DMS53 (cell line): Measurements from ENCODE around the gene ZBTB7C.
A peak's percentile ranks its signal among the peaks of the same experiment; 100 is the strongest.

Experiments used
- DNase-seq: peaks from one replicate; lab custom pipeline; 2025; lab: John Stamatoyannopoulos, UW

ZBTB7C gene

DNA sequence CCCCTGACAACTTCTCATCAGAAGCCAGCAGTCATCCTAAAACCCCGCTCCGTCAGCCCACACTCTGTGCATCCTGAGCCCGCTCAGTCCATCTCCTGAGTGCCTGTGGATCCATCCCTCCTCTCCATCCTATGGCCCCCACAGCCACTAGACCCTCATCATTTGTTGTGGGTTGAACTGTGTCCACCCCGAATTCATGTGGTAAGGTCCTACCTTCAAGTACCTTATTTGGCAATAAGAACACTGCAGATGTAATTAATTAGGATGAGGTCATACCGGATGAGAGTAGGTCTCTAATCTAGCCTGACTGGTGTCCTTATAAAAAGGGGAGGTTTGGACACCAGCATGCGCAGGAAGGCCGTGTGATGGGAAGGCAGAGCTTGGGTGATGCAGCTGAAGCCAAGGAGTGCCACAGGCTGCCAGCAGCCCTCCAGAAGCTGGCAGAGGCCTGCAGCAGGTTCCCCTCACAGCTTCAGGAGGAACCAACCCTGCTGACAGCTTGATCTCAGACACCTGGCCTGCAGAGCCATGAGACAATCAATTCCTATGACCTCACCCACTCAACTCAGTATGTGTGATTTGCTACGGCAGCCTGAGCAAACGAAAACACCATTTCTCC lies 192.4 kb downstream of the ZBTB7C start:
- DNase-seq = peak; percentile 99

GRCh38 chr18:48215876-48216638 lies 193.1 kb downstream of the ZBTB7C start:
- DNase-seq = peak; percentile 81

GRCh38 chr18:48213791-48214190 lies 195.4 kb downstream of the ZBTB7C start:
- DNase-seq = no peak

- peak; percentile 53 for DNase-seq
Measured at GRCh38 chr18:48208432-48209140, 200.6 kb downstream of the ZBTB7C start.

GRCh38 chr18:48207733-48208132 lies 201.4 kb downstream of the ZBTB7C start:
- no peak for DNase-seq

DNA sequence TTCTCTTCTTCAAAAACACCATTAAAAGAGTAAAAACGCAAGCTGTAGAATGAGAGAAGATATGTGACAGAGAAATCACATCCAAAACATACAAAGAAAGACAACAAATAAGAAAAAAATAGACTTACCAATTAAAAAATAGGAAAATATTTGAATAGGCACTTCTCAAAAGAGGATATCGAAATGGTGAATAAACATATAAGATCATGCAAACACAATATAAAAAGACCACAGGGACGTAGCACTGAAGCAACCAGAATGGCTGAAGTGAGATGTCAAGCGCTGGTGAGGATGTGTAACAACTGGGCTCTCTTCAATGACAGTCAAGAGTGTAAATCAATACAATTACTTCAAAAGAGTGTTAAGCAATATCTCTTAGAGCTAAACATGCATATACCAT lies 202.3 kb downstream of the ZBTB7C start:
- DNase-seq = no peak

DNA sequence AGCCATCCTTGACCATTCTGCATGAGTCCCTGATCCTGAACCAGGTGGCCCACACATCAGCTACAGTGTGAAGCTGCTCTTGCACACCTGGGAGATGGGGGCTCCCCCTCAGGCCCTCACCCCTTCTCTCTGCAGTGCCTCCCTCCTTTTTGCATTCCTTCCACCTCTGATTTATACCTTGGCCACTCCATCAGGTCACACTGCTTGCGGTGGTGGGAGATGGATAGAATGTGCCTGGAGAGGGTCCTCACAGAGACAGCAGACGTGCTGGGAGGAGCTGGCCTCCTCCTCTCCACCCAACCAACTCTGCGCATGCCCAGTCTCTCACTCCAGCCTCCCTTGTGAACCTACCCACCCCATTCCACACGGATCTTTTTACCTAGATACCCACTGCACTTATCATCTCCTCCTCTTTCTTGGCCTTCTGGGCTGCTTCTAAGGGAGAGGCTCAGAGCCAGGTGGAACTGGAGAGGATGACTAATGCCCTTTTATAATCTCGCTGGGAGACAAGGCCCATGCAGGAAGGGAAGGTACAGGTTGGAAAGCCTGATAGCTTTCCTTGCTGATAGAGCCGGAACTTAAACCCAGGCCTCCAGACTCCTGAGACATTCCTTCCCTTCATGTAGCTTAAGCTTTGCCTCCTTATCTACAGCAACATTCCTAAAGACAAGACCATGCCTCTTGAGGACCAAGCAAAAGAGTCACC lies 205.1 kb downstream of the ZBTB7C start:
- peak; percentile 93 for DNase-seq

- no peak for DNase-seq
Measured at GRCh38 chr18:48203288-48203945, 205.8 kb downstream of the ZBTB7C start.

DNA sequence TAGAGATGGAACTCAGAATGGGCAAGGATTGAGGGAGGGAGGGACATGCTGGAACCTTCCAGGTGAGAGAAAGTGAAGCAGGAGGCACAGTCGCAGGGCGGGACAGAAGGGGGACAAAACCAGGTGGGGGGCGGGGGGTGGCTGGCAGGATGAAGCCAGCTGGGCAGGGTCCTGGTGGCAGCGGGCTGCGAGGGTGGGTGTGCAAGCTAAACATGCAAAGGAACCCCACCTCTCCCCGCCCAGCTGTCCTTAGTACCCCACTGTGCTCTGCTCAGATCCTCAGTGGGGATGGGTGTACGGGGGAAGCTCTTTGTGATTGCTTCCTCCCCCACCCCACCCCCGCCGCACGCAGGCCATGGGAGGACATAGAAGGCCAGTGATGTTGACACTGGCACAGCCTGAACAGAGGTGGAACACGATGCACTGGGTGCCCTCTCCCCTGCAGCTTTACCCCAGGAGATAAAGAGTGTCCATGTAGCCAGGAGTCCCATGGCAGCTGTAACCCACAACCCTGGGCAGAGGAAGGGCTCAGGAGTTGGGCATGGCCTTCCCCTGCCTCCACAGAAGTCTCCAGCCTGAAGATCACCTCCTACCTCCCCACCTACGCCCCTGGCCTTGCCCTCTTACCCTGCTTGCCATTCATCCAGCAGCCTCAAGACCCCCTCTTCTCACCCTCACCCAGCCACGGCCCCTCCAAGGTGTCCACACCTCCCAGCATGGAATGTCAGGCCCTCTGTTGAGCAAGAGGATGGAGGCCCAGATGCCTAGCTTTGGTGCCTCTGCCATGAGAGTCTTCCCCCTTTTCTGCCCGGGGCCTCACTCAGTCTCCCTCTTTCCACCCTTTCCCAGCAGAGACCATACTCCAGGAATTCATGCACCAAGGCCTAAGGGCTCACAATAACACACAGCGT lies 206.6 kb downstream of the ZBTB7C start:
- DNase-seq = no peak

DNA sequence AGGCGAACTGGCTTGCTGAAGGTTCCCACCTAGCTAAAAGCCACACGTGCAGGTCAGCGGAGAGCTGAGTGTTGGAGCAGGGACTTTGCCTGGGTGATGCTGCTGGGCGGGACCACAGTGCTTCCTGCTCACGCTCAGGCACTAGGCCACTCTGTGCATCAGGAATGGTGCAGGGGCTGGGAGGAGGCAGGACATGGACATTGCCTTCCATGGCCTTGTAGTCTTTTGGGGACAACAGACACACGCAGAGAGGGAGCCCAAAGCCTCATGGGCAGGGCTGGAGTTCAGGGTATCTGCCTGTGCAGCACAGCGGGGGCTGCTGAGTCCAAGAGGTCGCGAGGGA lies 207.2 kb downstream of the ZBTB7C start:
- DNase-seq = no peak

DNA sequence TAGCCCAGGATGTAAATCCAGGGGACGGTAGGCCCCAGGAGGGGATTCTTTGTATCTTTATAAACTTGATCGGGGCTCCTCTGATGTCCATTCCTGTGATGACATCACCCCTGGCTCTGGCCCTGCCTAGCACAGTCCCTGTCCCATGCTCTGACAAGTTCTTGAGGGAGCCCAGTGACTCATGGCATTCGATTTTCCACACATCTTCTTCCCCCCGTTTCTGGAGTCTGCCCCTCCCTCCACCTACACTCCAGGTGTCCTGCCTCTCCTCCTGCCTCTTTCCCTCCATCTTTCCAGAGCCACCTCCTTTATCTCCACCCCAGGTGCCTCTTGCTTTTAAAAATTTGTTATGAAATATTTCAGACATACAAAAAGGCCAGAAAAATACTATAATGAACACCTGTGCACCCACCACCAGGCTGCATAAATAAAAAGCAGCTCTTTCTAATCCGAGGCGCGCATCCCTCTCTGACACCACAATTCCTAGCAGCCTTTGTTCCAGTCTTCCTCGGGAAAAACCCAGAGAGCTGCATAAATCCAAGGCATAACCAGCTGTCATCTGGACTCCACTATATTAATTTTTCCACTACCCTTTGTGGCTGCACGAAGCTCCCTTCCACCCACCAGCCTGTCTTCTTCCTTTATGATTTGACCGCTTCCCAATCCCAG lies 207.7 kb downstream of the ZBTB7C start:
- DNase-seq = peak; percentile 54

DNA sequence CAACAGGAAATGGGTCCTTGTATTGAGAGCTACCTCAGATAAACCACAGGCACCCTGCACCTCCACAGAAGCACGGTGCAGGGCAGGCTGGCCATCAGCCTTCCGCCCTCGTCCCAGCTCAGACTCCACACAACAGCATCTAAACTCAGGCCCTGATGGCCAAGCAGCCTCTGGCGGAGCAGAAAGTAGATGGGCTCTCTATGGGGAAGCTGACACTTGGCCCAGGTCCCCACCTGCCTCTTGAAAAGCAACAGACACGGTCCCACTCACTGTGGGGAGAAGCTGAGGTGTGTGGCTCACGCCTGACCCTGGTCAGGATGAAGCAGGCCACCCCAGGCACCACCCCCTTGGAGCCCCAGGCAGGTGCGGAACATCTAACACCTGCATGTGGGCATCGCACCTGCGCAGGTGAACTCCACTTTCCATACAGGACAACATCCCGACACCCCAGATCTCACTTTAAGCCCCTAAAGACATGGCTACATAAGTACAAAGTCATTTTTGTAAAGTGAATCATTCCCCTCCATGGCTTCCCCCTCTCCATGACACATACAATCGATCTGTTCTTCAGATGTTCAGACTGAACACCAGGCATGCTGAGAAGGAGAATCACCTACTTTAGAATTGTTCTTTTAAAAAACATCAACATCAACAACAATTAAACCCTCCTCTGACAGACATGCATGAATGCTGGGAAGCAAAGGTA lies 208.4 kb downstream of the ZBTB7C start:
- DNase-seq = peak; percentile 49

DNA sequence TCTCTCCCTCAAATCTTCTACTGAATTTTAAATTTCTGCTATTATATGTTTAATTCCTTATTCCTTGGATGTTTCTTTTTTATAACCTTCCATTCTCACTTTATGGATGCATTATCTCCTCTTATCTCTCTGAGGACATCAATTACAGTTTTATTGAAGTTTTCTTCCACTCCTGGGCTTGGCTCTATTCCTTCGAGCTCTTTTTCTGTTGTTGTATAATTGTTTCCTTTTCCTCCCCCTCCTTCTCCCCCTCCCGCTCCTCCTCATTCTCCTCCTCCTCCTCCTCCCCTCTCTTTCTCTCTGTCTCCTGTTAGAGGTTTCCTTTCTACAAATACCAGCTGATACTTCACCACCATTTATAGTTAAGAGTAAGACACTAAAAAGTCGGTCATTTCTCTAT lies 209.8 kb downstream of the ZBTB7C start:
- no peak for DNase-seq

- no peak for DNase-seq
Measured at GRCh38 chr18:48197819-48198218, 211.4 kb downstream of the ZBTB7C start.

GRCh38 chr18:48195787-48196186 lies 213.4 kb downstream of the ZBTB7C start:
- no peak for DNase-seq

DNA sequence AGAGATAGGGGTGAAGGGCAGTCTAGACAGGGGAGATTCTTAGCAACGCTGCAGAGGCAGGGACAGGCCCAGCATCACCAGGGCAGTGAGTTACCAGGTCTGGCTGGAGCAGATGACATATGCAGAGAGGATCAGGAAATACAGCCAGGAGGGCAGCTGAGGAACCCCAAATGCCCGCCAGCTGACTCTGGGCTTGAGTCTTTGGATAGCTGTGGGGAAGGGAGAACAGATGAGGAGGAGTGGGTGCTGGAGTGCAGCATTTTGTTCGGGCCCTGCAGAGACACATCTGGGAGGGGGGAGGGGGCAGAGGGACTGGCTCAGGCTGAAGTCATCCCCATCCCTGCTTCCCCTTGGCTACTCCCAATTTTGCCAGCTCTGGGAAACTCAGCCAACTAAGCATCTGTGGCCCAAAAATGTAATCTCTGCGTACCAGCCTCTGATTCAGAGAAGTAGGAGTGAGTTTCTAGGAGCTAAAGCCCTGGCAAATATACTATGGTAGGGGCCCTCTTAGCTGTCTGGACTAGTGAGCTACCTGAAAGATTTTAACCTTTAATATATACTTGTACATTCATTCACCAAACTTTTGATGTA lies 214.5 kb downstream of the ZBTB7C start:
- no peak for DNase-seq

GRCh38 chr18:48193521-48194492 lies 215.4 kb downstream of the ZBTB7C start:
- no peak for DNase-seq

- no peak for DNase-seq
Measured at GRCh38 chr18:48192542-48192941, 216.6 kb downstream of the ZBTB7C start.
